Measurements from ENCODE around the gene ATP2A3.

DNA sequence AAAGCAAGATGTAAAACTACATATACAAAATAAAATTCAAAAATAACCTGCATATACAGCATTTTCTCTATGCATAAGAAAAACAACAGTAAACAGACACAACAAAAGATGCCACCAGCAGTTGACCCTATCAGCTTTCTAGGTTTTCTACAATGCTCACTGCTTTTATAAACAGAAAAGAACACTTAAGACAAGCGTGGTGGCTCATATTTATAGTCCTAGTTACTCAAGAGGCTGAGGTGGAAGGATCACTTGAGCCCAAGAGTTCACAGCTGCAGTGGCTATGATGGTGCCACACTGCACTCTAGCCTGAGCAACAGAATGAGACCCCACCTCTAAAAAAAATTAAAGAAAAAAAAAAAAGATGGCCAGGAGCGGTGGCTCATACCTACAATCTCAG lies 46.5 kb upstream of the ATP2A3 start:
- no peak for TF ChIP-seq POLR2A (IDR thresholded peaks at IDR 0.05)
- no peak for TF ChIP-seq CTCF (IDR thresholded peaks at IDR 0.05)

Measured in heart left ventricle (tissue), 13 donors.